Glomerular visceral epithelial cell (primary cell): ENCODE data around the gene MUC5B.
"Not testable (repeated sequence)": the region's sequence is repeated elsewhere in the genome, so short reads cannot be mapped to it uniquely, and the experiment has no call there.

Experiments
- DNase-seq: peaks from one replicate; pipeline ENCODE4 v3.0.0-alpha.2; 2016; ENCODE audit errors: extremely low spot score

MUC5B gene

DNA sequence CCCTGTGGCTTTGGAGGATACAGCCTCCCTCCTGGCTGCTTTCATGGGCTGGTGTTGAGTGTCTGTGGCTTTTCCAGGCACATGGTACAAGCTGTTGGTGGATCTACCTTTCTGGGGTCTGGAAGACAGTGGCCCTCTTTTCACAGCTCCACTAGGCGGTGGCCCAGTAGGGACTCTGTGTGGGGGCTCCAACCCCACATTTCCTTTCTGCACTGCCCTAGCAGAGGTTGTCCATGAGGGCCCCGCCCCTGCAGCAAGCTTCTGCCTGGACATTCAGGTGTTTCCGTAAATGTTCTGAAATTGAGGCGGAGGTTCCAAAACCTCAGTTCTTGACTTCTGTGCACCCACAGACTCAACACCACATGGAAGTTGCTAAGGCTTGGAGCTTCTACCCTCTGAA, 42.6 kb downstream of the MUC5B start:
- DNase-seq = not testable (repeated sequence)

GRCh38 chr11:1266976-1267375, 44.1 kb downstream of the MUC5B start:
- not testable (repeated sequence) for DNase-seq

GRCh38 chr11:1267441-1268100, 44.7 kb downstream of the MUC5B start:
- DNase-seq = no peak

GRCh38 chr11:1269957-1270356, 47.1 kb downstream of the MUC5B start:
- no peak for DNase-seq

GRCh38 chr11:1270476-1270875, 47.6 kb downstream of the MUC5B start:
- DNase-seq = no peak

- DNase-seq = no peak
Observed at GRCh38 chr11:1271002-1271401, 48.1 kb downstream of the MUC5B start.

- DNase-seq = no peak
Observed at GRCh38 chr11:1271406-1271805, 48.5 kb downstream of the MUC5B start.

- no peak for DNase-seq
Observed at GRCh38 chr11:1271927-1272326, 49.1 kb downstream of the MUC5B start.

DNA sequence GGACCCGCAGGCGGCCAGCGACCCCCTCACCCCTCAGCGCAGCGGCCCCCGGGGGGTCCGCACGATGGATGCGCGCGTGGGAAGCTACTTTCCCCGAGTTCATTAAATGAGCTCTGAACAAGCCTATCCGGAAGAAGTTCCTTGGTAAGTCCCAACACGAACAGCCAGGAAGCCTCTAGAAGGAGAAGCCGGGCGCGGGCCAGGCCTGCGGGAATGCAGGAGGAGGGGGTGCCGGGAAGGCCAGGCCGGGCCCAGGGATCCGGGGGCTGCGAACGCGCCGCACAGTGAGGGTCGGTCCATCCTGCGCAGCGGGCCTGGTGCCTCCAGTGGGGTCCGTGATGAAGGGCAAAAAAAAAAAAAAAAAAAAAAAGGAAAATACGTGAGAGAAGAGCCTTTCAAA, 49.7 kb downstream of the MUC5B start:
- no peak for DNase-seq

GRCh38 chr11:1274501-1274900, 51.6 kb downstream of the MUC5B start:
- DNase-seq = no peak

- no peak for DNase-seq
Observed at GRCh38 chr11:1275021-1275420, 52.2 kb downstream of the MUC5B start.

DNA sequence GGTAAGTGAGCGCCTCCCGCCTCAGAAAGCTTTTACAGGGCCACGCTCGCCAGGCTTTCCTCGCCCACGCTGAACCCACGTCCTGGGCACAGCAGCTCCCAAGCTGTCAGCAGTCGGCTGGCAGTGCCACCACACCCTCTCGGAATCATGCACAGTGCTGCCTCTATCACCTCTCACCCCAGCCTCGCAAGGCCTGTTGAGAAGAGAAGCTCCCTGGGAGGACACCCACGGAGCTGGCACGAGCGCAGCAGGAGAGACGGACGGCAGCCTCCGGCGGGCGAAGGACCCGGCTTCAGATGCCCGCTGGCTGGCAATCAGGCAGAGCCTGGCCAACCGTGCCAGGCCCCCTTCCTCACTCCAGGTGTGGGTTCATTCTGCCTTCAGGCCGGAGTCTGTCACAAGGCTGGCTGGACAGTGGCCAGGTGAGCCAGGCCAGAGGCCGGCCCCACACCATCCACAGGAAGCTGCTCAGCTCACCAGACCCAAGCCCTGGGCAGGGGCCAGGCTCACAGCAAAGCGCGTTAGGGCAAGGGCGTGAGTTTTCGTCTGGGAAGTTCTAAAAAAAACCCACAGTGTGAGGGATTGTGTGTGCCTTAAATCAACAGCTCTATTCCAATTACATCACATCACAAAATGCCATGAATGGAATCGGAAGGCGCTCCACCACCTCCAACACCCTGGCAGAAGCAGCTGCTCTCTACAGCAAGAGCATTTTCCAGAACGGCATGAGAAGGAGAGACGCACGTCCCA, 53.4 kb downstream of the MUC5B start:
- DNase-seq = no peak

DNA sequence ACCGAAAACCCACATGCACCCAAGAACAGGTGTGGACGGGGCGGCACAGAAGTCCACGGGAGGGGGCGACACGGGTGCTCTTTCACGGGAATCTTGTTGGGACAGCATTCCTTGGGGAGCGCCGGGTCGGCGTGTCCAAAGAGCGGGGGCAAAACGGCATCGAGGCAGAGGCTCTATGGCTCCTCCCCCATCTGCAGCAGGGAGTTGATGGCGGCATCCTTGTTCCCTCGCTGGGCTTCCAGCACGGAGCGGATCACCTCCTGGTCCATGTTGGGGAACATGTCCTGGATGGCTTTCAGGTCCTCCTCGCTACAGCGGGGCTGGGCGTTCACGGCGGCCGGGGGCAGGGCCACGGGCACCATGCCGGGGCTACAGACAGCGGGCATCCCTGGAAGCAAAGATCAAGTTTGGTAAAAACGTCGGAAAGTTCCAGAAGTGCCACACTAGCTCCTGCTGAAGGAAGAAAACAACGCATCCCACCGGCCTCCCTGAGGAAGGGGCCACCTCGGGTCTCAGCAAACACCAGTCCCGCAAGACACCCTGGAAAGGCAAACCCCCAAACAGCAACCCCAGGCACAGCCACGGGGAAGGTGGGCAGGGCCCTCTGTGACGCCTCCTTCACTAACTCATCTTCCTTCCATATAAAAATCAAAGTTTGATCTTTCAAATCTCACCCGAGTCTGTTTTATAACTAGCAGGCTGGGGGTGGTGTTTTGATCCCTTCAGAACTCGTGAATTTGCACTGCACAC, 54.2 kb downstream of the MUC5B start:
- no peak for DNase-seq

GRCh38 chr11:1277936-1278512, 55.2 kb downstream of the MUC5B start:
- no peak for DNase-seq

DNA sequence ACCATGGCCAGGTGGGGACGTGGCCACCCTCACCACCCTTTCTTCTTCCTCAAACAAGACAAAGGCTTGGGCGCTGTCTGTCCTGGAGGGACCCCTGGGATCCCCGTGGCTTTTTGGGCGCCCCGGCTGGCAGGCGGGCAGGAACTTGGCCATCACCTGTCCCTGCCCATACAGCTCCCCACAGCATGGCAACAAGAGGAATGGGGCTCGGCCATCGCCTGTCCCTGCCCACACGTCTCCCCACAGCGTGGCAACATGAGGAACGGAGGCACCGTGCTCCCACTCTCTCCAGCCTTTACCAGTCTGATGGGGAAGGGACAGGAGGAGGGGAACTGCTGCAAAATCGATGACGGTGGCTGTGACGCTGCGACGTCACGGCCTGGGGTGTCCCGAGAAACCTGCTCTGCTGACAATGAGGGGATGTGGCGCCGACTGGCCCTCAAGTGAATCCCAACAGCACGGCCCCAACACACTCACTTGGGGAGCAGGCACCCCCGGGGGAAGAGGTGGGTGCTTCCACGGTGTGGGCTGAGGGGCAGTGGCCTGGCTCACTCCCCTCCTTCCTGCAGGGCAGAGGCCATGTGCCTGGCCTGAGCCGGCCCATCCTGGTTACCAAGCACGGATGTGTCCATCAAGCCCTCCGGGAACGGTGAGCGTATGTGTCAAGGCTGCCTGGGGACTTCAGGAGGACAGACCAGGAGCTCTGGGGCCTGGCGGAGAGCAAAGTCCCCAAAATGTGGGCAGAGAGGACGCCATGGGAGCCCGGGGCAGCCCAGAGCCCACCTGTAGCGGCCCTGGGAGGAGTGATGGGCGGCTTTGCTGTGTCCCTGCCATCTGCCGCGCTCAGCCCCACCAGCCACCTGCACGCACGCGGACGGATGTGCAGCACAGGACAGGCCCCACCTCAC, 56.2 kb downstream of the MUC5B start:
- DNase-seq = no peak

- DNase-seq = no peak
Observed at GRCh38 chr11:1279674-1280055, 56.8 kb downstream of the MUC5B start.

GRCh38 chr11:1280116-1281035, 57.5 kb downstream of the MUC5B start:
- DNase-seq = no peak

GRCh38 chr11:1281326-1281973, 58.6 kb downstream of the MUC5B start:
- DNase-seq = no peak

GRCh38 chr11:1281974-1282365, 59.1 kb downstream of the MUC5B start:
- no peak for DNase-seq

DNA sequence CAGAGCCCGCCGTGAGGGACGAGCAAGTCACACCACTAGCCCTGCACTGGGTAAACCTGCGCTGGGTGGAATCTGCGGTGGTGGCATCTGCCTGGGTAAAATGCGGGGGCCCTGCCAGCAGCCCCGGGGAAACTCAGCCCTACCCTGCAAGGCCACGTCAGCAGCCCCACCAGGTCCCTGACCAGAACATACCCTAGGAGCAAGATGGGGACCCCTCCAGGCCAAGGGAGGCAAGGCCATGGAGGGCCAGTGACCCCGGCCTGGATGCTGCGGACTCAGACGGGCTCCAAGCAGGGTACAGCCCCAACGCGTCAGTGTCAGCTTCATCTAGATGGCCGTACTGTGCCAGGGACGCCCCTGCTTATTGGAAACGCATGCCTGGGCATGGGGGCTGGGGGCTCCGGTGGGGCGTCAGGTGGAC, 60.2 kb downstream of the MUC5B start:
- DNase-seq = no peak
